Thyroid gland (tissue), 4 donors: ENCODE data around the gene SPNS1. TPM values are rescaled to one million over a fixed set of nuclear protein-coding genes. Genes with fewer than 3 reads are reported as not detected.

ENCODE experiments used
- DNase-seq, 2 donors: peaks; one replicate each; pipeline ENCODE4 v3.0.0-alpha.2; 2019
- H3K27ac ChIP-seq, 3 donors: fragments of 200-600 bp; sonication (generic); 1 replicate in 2 of 3; 2 replicates in 1 of 3; pipeline ENCODE4 v1.5.1; 2016 to 2019; ENCODE audit warnings: mild to moderate bottlenecking in 1 of 3, moderate library complexity in 1 of 3
- H3K27me3 ChIP-seq: fragments of 200-600 bp; sonication (generic); one replicate; pipeline ENCODE4 v1.5.1; 2019
- H3K36me3 ChIP-seq, 2 donors: fragments of 200-600 bp; sonication (generic); one replicate each; pipeline ENCODE4 v1.5.1; 2016 to 2019
- H3K4me1 ChIP-seq, 2 donors: fragments of 200-600 bp; sonication (generic); one replicate each; pipeline ENCODE4 v1.5.1; 2017 to 2019
- H3K4me3 ChIP-seq, 3 donors: fragments of 200-600 bp; sonication (generic); replicated peaks in 1 of 3; 1 replicate in 2 of 3; 2 replicates in 1 of 3; pipeline ENCODE4 v1.5.1; 2016; ENCODE audit warnings: mild to moderate bottlenecking in 1 of 3
- H3K9me3 ChIP-seq: fragments of 200-600 bp; sonication (generic); one replicate; pipeline ENCODE4 v1.5.1; 2017
- POLR2A ChIP-seq, 2 donors: fragments of 450-650 bp; IDR thresholded peaks; one replicate each; pipeline ENCODE4 v1.6.1; 2017; ENCODE audit warnings: antibody characterized with exemption in 2 of 2, mild to moderate bottlenecking in 2 of 2, moderate library complexity in 1 of 2
- WGBS, 2 donors: methylation state at CpG; one replicate each; pipeline ENCODE4 v1.1.5; 2017; 5-methylcytosine and 5-hydroxymethylcytosine counted together
- intact Hi-C: fragments of 100-400 bp; cut with DNase I; formaldehyde crosslinking; loops from one replicate; pipeline ENCODE4 v1.15.1; 2023
- total RNA-seq, 4 donors: library from RNA; depleted of rRNA; stranded (reverse); fragments of >200 nt; gene quantifications; one replicate each; pipeline ENCODE4 v1.2.3, GENCODE V29; 2016
- TF ChIP-seq, protein P1 (sequence below), 6 experiments: fragments of 200-600 bp in 3 of 6; fragments of 450-650 bp in 3 of 6; sonication (generic) in 3 of 6; IDR thresholded peaks; one replicate each; pipeline ENCODE4 v1.5.1; 2016 to 2019; ENCODE audit warnings: antibody characterized with exemption in 6 of 6, mild to moderate bottlenecking in 2 of 6, inconsistent platforms in 1 of 6, moderate library complexity in 1 of 6

The SPNS1 gene
- total RNA-seq, 4 donors from 2014 or later: 16.5 to 24.2 (median 20.6) TPM

- TF ChIP-seq, protein P1, sequence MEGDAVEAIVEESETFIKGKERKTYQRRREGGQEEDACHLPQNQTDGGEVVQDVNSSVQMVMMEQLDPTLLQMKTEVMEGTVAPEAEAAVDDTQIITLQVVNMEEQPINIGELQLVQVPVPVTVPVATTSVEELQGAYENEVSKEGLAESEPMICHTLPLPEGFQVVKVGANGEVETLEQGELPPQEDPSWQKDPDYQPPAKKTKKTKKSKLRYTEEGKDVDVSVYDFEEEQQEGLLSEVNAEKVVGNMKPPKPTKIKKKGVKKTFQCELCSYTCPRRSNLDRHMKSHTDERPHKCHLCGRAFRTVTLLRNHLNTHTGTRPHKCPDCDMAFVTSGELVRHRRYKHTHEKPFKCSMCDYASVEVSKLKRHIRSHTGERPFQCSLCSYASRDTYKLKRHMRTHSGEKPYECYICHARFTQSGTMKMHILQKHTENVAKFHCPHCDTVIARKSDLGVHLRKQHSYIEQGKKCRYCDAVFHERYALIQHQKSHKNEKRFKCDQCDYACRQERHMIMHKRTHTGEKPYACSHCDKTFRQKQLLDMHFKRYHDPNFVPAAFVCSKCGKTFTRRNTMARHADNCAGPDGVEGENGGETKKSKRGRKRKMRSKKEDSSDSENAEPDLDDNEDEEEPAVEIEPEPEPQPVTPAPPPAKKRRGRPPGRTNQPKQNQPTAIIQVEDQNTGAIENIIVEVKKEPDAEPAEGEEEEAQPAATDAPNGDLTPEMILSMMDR (IDR thresholded peaks at IDR 0.05): no peak
- TF ChIP-seq POLR2A (IDR thresholded peaks at IDR 0.05): no peak
- DNase-seq: no peak
- H3K4me3 ChIP-seq: no peak overlapping the region
- no peaks in the 10 kb centered on the region for H3K27me3 ChIP-seq
- H3K9me3 ChIP-seq: no peaks in the 10 kb centered on the region
- WGBS, 2 donors: 79 to 87% methylated on average over 12 to 14 of the region's 15 CpGs
- H3K27ac ChIP-seq: no peak overlapping the region
- intact Hi-C loops: no loop called here
- H3K4me1 ChIP-seq: no peaks in the 10 kb centered on the region
- no peaks in the 10 kb centered on the region for H3K36me3 ChIP-seq
Measured at GRCh38 chr16:29023279-29024277, 49.0 kb downstream of the SPNS1 start.

- intact Hi-C loops: no loop called here
- no peaks in the 10 kb centered on the region for H3K9me3 ChIP-seq
- 64 to 70% methylated on average over 5 of the region's 5 CpGs for WGBS, 2 donors
- no peak overlapping the region for H3K4me3 ChIP-seq
- no peak overlapping the region for H3K27ac ChIP-seq
- H3K4me1 ChIP-seq: no peaks in the 10 kb centered on the region
- no peaks in the 10 kb centered on the region for H3K36me3 ChIP-seq
- DNase-seq: no peak
- H3K27me3 ChIP-seq: no peaks in the 10 kb centered on the region
- TF ChIP-seq, protein P1 (IDR thresholded peaks at IDR 0.05): no peak
- no peak for TF ChIP-seq POLR2A (IDR thresholded peaks at IDR 0.05)
Measured at GRCh38 chr16:29024278-29024677, 49.7 kb downstream of the SPNS1 start.

- H3K4me3 ChIP-seq: no peak overlapping the region
- no peak overlapping the region for H3K27ac ChIP-seq
- TF ChIP-seq, protein P1 (IDR thresholded peaks at IDR 0.05): no peak
- TF ChIP-seq POLR2A (IDR thresholded peaks at IDR 0.05): no peak
- no peaks in the 10 kb centered on the region for H3K9me3 ChIP-seq
- no peaks in the 10 kb centered on the region for H3K36me3 ChIP-seq
- intact Hi-C loops: no loop called here
- 35 to 56% methylated on average over 5 of the region's 5 CpGs for WGBS, 2 donors
- H3K4me1 ChIP-seq: no peaks in the 10 kb centered on the region
- no peaks in the 10 kb centered on the region for H3K27me3 ChIP-seq
- no peak for DNase-seq
Measured at GRCh38 chr16:29025218-29025617, 50.6 kb downstream of the SPNS1 start.

GRCh38 chr16:29025735-29026134 lies 51.2 kb downstream of the SPNS1 start:
- Histone ChIP-seq H3K4me1 (no peaks in the 10 kb centered on the region), H3K27ac (no peak overlapping the region), H3K4me3 (no peak overlapping the region), H3K27me3 (no peaks in the 10 kb centered on the region), H3K9me3 (no peaks in the 10 kb centered on the region), H3K36me3 (no peaks in the 10 kb centered on the region)
- 93 to 96% methylated on average over 4 of the region's 4 CpGs for WGBS, 2 donors
- no peak for DNase-seq
- intact Hi-C loops: no loop called here
- TF ChIP-seq, protein P1 (IDR thresholded peaks at IDR 0.05): no peak
- TF ChIP-seq POLR2A (IDR thresholded peaks at IDR 0.05): no peak
